Lower leg skin (tissue), 4 donors: ENCODE data around the gene RPL6. TPM values are rescaled to one million over a fixed set of nuclear protein-coding genes. Genes with fewer than 3 reads are reported as not detected.

Source experiments
- DNase-seq, 2 donors: peaks; one replicate each; pipeline ENCODE4 v3.0.0-alpha.2; 2019; ENCODE audit warnings: low spot score in 2 of 2
- H3K4me3 ChIP-seq: fragments of 200-600 bp; sonication (generic); 2 replicates; pipeline ENCODE4 v1.5.1; 2017; ENCODE audit warnings: mild to moderate bottlenecking, low read depth; ENCODE audit not compliant: poor library complexity, severe bottlenecking
- CTCF ChIP-seq, 3 donors: fragments of 450-650 bp; IDR thresholded peaks; one replicate each; pipeline ENCODE4 v1.5.1; 2016; ENCODE audit warnings: antibody characterized with exemption in 3 of 3, mild to moderate bottlenecking in 3 of 3, moderate library complexity in 2 of 3
- POLR2A ChIP-seq, 2 donors: fragments of 450-650 bp; IDR thresholded peaks; one replicate each; pipeline ENCODE4 v1.6.1; 2016 to 2017; ENCODE audit warnings: antibody characterized with exemption in 2 of 2, mild to moderate bottlenecking in 1 of 2, moderate library complexity in 1 of 2
- WGBS, 2 donors: methylation state at CpG; one replicate each; pipeline ENCODE4 v1.1.5; 2018; 5-methylcytosine and 5-hydroxymethylcytosine counted together
- intact Hi-C: fragments of 100-400 bp; cut with DNase I; formaldehyde crosslinking; loops from one replicate; pipeline ENCODE4 v1.15.0; 2023; ENCODE audit warnings: low total_unique reads
- total RNA-seq, 4 donors: library from RNA; depleted of rRNA; stranded (reverse); fragments of >200 nt; gene quantifications; one replicate each; pipeline ENCODE4 v1.1.0, GENCODE V29; 2016

The RPL6 gene
- total RNA-seq, 4 donors from 2014 or later, result 1,306 to 1,912 (median 1,660) TPM

- intact Hi-C loops, result no loop called here
- TF ChIP-seq CTCF (IDR thresholded peaks at IDR 0.05), result no peak
- no peak for TF ChIP-seq POLR2A (IDR thresholded peaks at IDR 0.05)
- 94 to 95% methylated on average over 4 of the region's 4 CpGs for WGBS, 2 donors
- no peak overlapping the region for H3K4me3 ChIP-seq
- DNase-seq, result no peak
Measured at GRCh38 chr12:112359290-112359689, 50.1 kb downstream of the RPL6 start.

- WGBS, 2 donors, result 71 to 90% methylated on average over 2 of the region's 2 CpGs
- intact Hi-C loops, result no loop called here
Measured at GRCh38 chr12:112357214-112357613, 52.2 kb downstream of the RPL6 start.

More at GRCh38 chr12:112357214-112357613, 52.2 kb downstream of the RPL6 start:
- no peak overlapping the region for H3K4me3 ChIP-seq
- DNase-seq, result no peak
- TF ChIP-seq CTCF (IDR thresholded peaks at IDR 0.05) (no peak), POLR2A (IDR thresholded peaks at IDR 0.05) (no peak)

Other genes with a start within 250 kb of the RPL6 start
- gene HECTD4, start 27.2 kb downstream of the RPL6 start, total RNA-seq, result 10 to 100 TPM; 33.2 to 70.6 (median 35.5) TPM
- 10 to 100 TPM; 61.6 to 88.0 (median 75.2) TPM for gene PTPN11, start 9.3 kb upstream of the RPL6 start, total RNA-seq